Activated effector memory CD4-positive, alpha-beta T cell treated with anti-CD3 and anti-CD28 coated beads, Interleukin-2, amount 50 U/mL, for 16 hours (primary cell): ENCODE results near the gene PCDHB13.
"Not testable (repeated sequence)": the region's sequence is repeated elsewhere in the genome, so short reads cannot be mapped to it uniquely, and the experiment has no call there.

Experiments
- DNase-seq: peaks from one replicate; pipeline ENCODE4 v3.0.0-alpha.2; 2020

PCDHB13 gene

GRCh38 chr5:141208478-141208877, 5.2 kb upstream of the PCDHB13 start, which contains the start of gene PCDHB12:
Gene PCDHB12 (plus strand): TSS chr5:141208719. CDS start chr5:141208908, 189 bp downstream.
- DNase-seq, result no peak

- DNase-seq, result not testable (repeated sequence)
Measured at GRCh38 chr5:141210281-141210680, 3.4 kb upstream of the PCDHB13 start.

- not testable (repeated sequence) for DNase-seq
Measured at GRCh38 chr5:141210849-141211248, 2.9 kb upstream of the PCDHB13 start.

- not testable (repeated sequence) for DNase-seq
Measured at GRCh38 chr5:141214583-141214982, 864 bp downstream of the PCDHB13 start.

- not testable (repeated sequence) for DNase-seq
Measured at GRCh38 chr5:141215504-141215903, 1.8 kb downstream of the PCDHB13 start.

GRCh38 chr5:141216035-141216434, 2.3 kb downstream of the PCDHB13 start:
- not testable (repeated sequence) for DNase-seq

GRCh38 chr5:141223112-141223783, 9.5 kb downstream of the PCDHB13 start, which contains the start of gene PCDHB14:
Gene PCDHB14 (plus strand): TSS chr5:141223343. CDS start chr5:141223506, 163 bp downstream.
- DNase-seq, result no peak

- not testable (repeated sequence) for DNase-seq
Measured at GRCh38 chr5:141224844-141225243, 11.1 kb downstream of the PCDHB13 start.

GRCh38 chr5:141225421-141225820, 11.7 kb downstream of the PCDHB13 start:
- not testable (repeated sequence) for DNase-seq

GRCh38 chr5:141234109-141234667, 20.5 kb downstream of the PCDHB13 start:
- no peak for DNase-seq

GRCh38 chr5:141235922-141236321, 22.2 kb downstream of the PCDHB13 start:
- not testable (repeated sequence) for DNase-seq

GRCh38 chr5:141236516-141237313, 23.0 kb downstream of the PCDHB13 start:
- no peak for DNase-seq

GRCh38 chr5:141241496-141241895, 27.8 kb downstream of the PCDHB13 start:
- no peak for DNase-seq

GRCh38 chr5:141245250-141245717, 31.6 kb downstream of the PCDHB13 start, which contains the start of gene PCDHB15:
Gene PCDHB15 (plus strand): TSS chr5:141245395. CDS start chr5:141245579, 184 bp downstream.
- DNase-seq, result no peak

GRCh38 chr5:141246971-141247370, 33.3 kb downstream of the PCDHB13 start:
- not testable (repeated sequence) for DNase-seq

GRCh38 chr5:141247434-141247833, 33.7 kb downstream of the PCDHB13 start:
- not testable (repeated sequence) for DNase-seq

GRCh38 chr5:141250576-141250975, 36.9 kb downstream of the PCDHB13 start:
- no peak for DNase-seq

GRCh38 chr5:141258464-141258863, 44.7 kb downstream of the PCDHB13 start:
- DNase-seq, result no peak

GRCh38 chr5:141258948-141259347, 45.2 kb downstream of the PCDHB13 start:
- DNase-seq, result no peak

- no peak for DNase-seq
Measured at GRCh38 chr5:141260458-141261237, 46.9 kb downstream of the PCDHB13 start.

GRCh38 chr5:141261238-141261546, 47.5 kb downstream of the PCDHB13 start:
- no peak for DNase-seq
